H54 (cell line): Measurements from ENCODE around the gene IRF6.
"Not testable (repeated sequence)": the region's sequence is repeated elsewhere in the genome, so short reads cannot be mapped to it uniquely, and the experiment has no call there.

ENCODE experiments used
- DNase-seq: peaks from one replicate; pipeline ENCODE4 v3.0.0; 2011; ENCODE audit warnings: low spot score, mixed read lengths; ENCODE audit not compliant: insufficient read length
- FAIRE-seq: peaks from 3 replicates; lab custom pipeline; 2011; peaks lifted over from hg19 to GRCh38; lab: Jason Lieb, UNC
- POLR2A ChIP-seq: IDR thresholded peaks from 2 replicates; pipeline ENCODE4 v1.6.1; 2011; ENCODE audit warnings: low read depth, mild to moderate bottlenecking, low read length

Gene IRF6

DNA sequence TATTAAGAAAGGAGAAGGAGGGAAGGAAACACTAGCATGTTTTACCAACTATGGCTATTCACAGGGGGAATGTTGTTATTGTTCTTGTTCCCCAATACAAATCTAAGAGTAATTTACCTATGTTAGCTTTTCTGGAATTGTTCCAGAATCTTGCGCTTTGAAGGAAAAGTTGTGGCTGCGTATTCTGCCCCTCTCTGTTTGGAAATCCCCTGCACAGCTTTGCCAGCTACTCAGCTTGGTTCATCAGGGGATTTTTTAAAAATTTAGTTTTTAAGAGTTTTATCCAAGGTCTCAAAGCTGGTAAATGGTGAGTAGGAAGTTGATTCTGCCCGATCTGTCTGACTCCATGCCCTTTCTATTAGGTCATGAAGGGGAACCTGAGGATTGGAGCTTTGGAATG lies 9.5 kb upstream of the IRF6 start:
- DNase-seq, result no peak
- no peak for FAIRE-seq
- no peak for TF ChIP-seq POLR2A

DNA sequence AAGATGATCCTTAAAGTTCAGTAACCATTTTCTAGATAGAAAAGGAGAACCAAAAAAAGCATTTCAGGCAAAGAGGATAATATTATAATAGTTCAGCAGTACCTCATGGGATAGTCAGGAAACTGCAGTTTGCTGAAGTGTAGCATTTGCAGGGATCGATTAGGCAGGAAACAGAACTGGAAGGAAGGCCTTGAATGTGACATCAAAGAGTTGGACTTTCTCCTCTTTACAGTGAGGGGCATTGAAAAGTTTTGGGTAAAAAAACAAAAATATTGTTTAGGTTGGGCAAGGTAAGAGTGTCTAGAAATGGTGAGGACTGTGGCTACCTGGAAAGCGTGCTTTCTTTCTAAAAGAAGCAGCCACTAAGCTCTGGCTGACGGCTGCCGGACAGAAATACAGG lies 8.0 kb upstream of the IRF6 start:
- TF ChIP-seq POLR2A, result no peak
- DNase-seq, result no peak
- FAIRE-seq, result no peak

DNA sequence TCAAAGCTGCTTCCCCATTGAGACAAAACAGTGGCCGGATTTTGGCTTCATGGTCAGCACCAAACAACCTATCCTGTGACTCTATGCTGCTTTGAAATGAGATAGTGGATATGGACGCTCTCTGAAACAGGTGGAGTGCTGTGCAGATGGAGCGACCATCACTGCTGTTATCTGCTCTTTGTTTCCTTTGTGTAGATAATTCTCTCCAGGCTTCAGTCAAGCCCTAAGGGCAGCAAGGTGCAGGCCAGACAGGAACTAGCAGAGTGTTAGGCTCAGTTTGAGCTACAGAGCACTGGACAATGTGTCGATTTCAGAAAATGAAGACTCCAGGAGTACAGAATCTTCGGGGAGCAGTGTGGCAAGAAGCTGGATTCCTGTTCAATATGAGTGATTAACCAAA lies 4.8 kb upstream of the IRF6 start:
- DNase-seq, result no peak
- no peak for FAIRE-seq
- no peak for TF ChIP-seq POLR2A

DNA sequence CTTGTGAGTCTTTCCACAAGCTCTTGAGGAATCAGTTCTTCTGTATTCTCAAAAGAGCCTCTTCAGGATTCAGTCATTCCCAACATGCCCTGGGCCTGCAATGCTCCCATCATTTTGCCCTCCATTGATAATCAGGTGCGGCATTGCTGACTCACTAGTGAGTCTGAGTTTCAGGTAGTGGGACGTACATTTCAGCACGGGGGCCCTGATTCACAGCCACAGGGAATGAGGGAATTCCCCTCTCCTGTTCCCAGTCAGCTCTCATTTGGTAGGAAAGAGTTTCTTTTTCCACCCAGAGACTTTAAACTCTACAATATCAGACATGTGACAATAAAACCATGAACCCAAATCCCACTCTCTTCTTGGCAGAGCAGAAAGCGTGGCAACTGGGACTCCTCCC lies 3.7 kb upstream of the IRF6 start:
- TF ChIP-seq POLR2A, result no peak
- FAIRE-seq (no peak), DNase-seq (no peak)

DNA sequence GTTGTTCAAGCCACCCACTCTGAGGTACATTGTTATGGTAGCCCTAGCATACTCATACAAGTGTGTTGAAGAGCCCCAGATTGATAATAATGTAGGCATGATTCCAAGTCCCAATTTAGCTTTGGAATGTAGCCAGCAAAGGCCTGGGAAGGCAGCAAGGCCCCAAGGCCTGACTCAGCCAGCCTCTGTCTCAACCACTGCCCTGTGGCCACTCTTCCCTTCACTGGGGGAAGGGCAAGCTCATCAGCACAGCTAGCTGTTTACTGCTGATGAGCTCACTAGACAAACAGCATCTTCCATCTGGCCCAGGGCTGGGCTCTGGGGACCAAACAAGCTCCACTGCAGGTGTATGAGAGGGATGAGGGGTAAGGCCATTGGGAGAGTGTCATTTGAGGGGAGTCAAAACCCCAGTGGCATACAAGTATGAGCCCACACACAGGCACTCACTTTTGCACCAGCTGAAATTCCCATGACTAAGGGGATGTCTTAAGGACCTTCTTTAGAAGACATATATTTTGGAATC lies 2.2 kb upstream of the IRF6 start:
- peak; percentile 77 for FAIRE-seq
- DNase-seq, result peak; percentile 84

DNA sequence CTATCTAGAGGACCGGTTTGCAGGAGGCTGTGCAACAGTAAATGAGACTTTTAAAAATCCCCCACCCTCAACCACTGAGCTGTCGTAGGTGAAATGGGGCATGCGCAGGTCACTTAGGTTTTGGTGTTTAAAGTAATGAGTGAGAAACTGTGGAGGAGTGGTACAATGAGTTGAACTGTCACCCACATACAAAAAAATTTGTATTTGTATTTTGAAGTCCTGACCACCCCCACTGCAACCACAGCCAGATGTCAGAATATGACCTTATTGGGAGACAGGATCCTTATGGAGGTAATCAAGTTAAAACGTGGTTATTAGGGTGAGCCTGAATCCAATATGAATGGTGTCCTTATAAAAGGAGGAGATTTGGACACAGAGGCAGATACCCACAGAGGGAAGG lies 1.6 kb upstream of the IRF6 start:
- FAIRE-seq, result no peak
- no peak for TF ChIP-seq POLR2A
- no peak for DNase-seq

More for the DNA sequence above, 2.2 kb upstream of the IRF6 start:
- TF ChIP-seq POLR2A, result no peak

DNA sequence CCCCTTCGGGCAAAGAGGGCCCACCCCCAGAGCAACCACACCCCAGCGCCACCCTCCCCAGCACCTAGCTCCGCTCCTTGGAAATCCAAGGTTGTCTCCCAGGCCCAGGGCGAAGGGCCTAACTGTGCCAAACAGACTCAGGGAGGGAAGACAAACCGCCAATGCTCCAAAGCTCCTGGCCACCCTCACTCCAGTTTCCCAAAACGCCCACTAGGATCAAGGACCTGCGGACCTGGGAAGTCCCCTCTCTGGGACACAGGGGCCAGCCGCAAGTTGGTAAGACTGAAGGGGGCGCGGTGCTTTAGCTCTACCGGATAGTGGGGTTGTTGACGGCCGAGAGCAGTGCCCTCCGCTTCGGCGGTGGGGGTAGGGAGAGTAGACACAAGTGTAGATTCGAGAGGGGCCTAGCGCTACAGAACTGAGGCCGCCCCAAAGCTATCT lies 581 bp downstream of the IRF6 start:
- no peak for TF ChIP-seq POLR2A
- FAIRE-seq, result no peak
- DNase-seq, result no peak

DNA sequence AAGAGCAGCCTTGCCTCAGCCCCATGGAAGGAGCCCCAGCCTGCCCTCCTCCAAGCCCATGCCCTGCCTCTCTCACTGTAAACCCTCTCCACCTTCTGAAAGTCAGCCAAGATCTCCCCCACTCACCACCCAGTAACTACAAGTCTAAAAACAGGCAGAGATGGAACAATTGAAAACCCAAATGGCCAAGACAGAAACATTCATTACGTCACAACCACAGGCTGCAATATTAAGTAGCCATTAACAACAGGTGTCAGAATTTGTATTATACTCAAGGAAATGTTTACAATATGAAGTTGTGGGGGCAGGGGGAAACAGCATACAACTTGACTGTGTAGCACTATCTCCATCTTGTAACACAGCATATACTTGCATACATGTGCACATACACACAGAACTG lies 2.4 kb downstream of the IRF6 start:
- no peak for DNase-seq
- no peak for TF ChIP-seq POLR2A
- FAIRE-seq, result no peak

DNA sequence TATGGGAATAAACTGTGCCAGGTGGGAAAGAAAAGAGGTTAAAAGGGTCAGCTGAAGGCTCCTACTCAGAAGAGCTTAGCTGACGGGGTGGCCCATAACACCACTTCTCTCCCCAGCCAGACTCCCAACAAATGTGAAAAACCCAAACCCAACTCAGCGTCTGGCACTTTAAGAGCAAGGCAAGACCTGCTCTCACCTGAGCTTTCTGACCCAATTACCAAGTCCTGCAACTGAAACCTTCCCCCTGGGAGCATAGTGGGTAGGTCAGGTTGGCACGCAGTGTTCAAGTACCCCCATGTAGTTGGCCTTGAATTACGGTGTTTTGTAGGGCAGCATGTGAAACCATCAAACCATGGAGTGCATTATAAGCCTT lies 3.2 kb downstream of the IRF6 start:
- DNase-seq (no peak), FAIRE-seq (no peak)
- TF ChIP-seq POLR2A, result no peak

DNA sequence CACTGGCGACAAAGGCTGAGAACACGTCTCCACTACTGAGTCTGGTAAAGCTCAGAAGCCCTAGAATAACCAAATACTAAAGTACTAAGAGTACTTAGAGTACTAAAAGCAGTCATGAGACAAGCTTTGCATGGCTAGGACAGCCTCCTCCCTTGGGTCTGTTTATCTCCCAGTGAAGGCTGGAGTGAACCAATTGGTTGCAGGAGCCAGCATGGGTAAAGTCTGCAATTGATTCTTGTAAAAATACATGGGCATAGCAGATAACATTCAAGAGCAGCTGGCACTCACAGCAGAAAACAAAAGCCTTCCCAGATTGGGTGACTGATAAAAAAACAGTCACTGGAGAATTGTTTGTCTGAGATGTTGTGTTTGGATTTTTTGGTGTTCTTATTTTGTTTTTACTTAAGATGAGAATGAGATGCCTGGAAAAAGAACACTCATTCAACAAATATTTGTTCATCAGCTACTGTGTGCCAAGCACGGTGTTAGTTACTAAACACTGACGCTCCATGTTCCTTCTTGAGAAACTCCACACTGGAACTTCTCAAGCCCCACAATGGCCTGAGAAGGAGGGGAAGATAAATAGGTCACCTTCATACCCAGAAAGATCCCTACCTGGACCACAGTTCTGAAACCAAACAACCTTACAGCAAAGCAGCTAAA lies 3.7 kb downstream of the IRF6 start:
- FAIRE-seq, result no peak
- no peak for DNase-seq
- TF ChIP-seq POLR2A, result no peak

DNA sequence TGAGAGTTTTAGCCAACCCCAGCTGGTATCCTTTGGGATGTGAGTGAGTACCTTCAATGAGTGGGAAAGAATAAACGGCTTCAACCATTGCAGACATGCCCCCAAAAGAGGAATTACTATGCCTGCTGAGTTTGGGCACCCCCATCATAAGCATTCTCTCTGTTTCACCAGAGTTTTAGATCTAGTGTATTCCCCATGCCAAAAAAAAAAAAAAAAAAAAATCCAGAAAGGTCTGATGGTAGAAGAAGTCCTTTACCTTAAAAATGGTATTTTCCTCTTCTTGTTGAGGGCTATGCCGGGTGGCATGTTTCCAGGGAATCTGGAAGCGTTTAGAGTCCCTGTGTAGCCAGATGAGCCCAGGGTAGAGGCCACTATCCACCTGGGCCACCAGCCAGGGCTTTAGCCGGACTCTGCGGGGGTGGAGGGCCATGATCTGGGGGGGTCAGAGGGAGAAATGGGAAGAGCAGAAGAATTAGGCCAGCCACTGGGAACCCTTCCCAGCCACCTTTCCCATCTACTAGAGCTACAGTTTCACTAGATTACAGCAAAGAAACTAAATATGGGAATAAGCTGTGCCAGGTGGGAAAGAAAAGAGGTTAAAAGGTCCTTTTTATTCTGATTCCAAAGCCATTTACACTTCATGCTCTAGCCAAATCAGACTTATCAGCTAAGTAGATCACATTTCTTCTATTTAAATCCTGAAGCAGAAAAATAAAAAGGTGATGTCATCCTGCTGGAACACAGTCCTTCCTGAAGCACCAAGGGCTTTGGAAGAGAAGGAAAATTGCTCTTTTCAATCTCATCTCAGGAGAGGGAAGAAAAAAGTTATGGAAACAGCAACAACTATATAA lies 4.7 kb downstream of the IRF6 start:
- TF ChIP-seq POLR2A, result no peak

DNA sequence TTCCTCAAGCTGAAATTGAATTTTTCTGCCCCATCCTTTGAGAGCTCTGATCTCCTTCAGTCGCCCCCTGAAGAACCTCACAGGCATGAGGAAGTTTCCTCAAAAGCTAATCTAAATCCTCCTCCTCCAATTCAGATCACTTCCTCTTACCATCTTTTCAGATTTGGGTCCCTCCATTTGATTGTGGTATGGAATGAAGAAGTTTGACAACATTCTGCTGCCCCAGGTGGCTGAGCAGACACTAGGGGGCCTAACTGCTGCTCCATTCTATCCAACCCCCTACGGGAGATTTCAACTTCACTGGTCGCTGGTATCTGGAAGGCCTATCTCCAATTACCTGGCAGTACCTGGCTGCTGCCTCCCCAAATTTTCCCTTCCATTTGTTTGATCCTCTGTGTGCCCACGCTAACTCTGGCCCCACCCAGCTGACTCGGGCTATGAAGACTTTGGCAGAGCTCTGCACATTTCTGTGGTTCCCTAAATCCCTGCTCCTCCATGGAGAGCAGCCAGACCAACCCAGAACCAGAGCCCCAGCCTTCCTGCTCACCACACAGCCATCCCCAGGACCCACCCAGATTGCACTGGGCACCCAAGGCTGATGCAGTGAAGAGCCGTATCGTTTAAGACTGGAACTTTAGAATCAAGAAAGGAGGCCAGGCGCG lies 7.8 kb downstream of the IRF6 start:
- no peak for TF ChIP-seq POLR2A
- FAIRE-seq, result no peak
- DNase-seq, result no peak

More for the DNA sequence above, 4.7 kb downstream of the IRF6 start:
- FAIRE-seq (no peak), DNase-seq (no peak)

DNA sequence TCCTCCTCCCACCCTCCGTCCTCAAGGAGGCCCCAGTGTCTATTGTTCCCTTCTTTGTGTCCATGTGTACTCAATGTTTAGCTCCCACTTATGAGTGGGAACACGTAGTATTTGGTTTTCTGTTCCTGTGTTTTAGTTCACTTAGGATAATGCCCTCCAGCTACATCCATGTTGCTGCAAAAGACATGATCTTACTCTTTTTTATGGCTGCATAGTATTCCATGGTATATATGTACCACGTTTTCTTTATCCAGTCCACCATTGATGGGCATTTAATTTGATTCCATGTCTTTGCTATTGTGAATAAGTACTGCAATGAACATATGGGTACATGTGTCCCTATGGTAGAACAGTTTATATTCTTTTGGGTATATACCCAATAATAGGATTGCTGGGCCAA lies 12.2 kb downstream of the IRF6 start:
- FAIRE-seq, DNase-seq: not testable (repeated sequence)

DNA sequence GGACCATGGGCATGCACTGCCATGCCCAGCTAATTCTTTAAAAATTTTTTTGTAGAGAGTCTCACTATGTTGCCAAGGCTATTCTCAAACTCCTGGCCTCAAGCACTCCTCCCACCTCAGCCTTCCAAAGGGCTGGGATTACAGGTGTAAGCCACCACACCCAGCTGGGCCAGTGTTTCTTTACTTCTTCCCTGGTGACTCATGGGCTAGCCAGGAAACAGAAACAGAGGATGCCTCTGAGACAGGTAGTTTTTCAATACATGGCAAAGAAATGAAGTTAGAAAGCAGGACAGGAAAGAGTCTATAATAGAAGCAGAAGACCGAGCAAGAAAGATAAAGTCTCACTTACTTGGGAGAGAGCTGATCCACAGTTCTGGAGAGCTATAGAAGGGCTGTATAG lies 14.0 kb downstream of the IRF6 start:
- no peak for TF ChIP-seq POLR2A
- DNase-seq (no peak), FAIRE-seq (no peak)
